Common myeloid progenitor, CD34-positive (primary cell): ENCODE results near the gene GNB2.

Source experiments
- CTCF ChIA-PET: fragments of 350-600 bp; sonication (Branson Sonifier 250); formaldehyde crosslinking; loops from one replicate; lab custom pipeline; 2021; ENCODE audit warnings: antibody characterized with exemption; lab: Charles Lee
- POLR2A ChIA-PET: fragments of 350-600 bp; sonication (Branson Sonifier 250); formaldehyde crosslinking; loops from one replicate; lab custom pipeline; 2021; ENCODE audit warnings: antibody characterized with exemption; lab: Charles Lee
- DNase-seq, 3 donors: peaks; one replicate each; pipeline versions ENCODE4 v3.0.0 to v3.0.0-alpha.2; 2013
- H3K27ac ChIP-seq, 2 experiments: 1 replicate in 1 of 2; 2 replicates in 1 of 2; pipeline ENCODE4 v1.7.0; 2013; ENCODE audit warnings: inconsistent platforms in 2 of 2, low read length in 2 of 2, mild to moderate bottlenecking in 2 of 2, low read depth in 1 of 2, moderate library complexity in 1 of 2; ENCODE audit not compliant: severe bottlenecking in 2 of 2, insufficient read depth in 1 of 2, poor library complexity in 1 of 2
- H3K27me3 ChIP-seq, 5 experiments: replicated peaks in 2 of 5; 1 replicate in 3 of 5; 2 replicates in 2 of 5; pipeline versions ENCODE4 v1.6.1 to v1.7.0; 2013; ENCODE audit warnings: low read length in 4 of 5, mild to moderate bottlenecking in 2 of 5, moderate library complexity in 2 of 5, inconsistent platforms in 1 of 5; ENCODE audit not compliant: insufficient read depth in 5 of 5, control insufficient read depth in 4 of 5
- H3K36me3 ChIP-seq, 4 experiments: 1 replicate in 2 of 4; 2 replicates in 2 of 4; pipeline versions ENCODE4 v1.6.1 to v1.7.0; 2013; ENCODE audit warnings: low read length in 3 of 4, control low read depth in 1 of 4, mild to moderate bottlenecking in 1 of 4; ENCODE audit not compliant: control insufficient read depth in 4 of 4, insufficient read depth in 4 of 4
- H3K4me1 ChIP-seq, 4 experiments: 1 replicate in 3 of 4; 2 replicates in 1 of 4; pipeline versions ENCODE4 v1.6.1 to v1.7.1; 2013; ENCODE audit warnings: low read length in 3 of 4, mild to moderate bottlenecking in 3 of 4, control low read depth in 1 of 4, inconsistent platforms in 1 of 4, moderate library complexity in 1 of 4; ENCODE audit not compliant: control insufficient read depth in 4 of 4, insufficient read depth in 4 of 4; ENCODE audit errors: control extremely low read depth in 1 of 4
- H3K4me3 ChIP-seq, 7 experiments: 1 replicate in 4 of 7; 2 replicates in 3 of 7; pipeline versions ENCODE4 v1.5.1 to v1.7.0; 2013; ENCODE audit warnings: mild to moderate bottlenecking in 7 of 7, low read length in 6 of 7, moderate library complexity in 6 of 7, inconsistent platforms in 2 of 7, low read depth in 2 of 7, control low read depth in 1 of 7; ENCODE audit not compliant: insufficient read depth in 4 of 7, control insufficient read depth in 1 of 7; ENCODE audit errors: extremely low read depth in 1 of 7
- H3K9me3 ChIP-seq, 5 experiments: 1 replicate in 4 of 5; 2 replicates in 1 of 5; pipeline versions ENCODE4 v1.6.1 to v1.7.1; 2013; ENCODE audit warnings: low read length in 4 of 5, mild to moderate bottlenecking in 2 of 5, inconsistent platforms in 1 of 5, low read depth in 1 of 5, moderate library complexity in 1 of 5; ENCODE audit not compliant: control insufficient read depth in 4 of 5, insufficient read depth in 2 of 5; ENCODE audit errors: control extremely low read depth in 1 of 5
- WGBS: methylation state at CpG from one replicate; pipeline ENCODE4 v1.1.5; 2013; ENCODE audit not compliant: insufficient coverage; 5-methylcytosine and 5-hydroxymethylcytosine counted together

Gene GNB2

DNA sequence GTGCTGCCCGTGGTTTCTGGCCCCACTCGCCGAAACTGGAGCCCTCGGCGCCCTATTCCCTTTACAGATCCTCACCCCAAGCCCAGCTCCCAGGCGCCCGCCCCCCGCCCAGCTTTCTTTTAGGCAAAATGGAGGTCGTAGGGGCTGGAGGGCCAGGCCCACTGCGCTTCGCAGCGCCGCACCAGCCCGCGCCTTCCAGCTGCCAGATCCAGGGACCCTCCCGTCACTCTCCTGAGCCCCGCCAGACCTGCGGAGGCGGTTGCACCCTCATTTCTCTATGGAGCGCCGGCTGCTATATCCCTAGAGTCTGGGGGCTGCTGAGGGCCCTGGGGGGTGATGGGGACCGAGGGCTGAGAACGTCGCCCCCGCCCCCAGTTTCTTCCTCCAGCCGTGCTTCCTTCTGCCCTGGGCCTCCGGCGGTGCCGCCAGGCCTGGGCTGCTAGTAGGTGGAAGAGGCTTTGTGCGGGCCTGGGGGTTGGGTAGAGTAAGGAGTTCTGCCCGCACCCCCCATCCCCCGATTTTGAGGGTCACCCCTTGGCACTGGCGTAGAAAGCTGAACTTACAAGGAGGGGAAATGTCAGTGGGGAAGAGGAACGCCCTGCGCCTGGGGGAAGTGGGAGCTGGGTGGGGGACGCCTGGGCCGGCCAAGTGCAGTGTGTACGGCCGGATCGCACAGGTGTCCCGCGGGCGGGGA lies 1.0 kb downstream of the GNB2 start:
- Histone ChIP-seq H3K4me3 (peak overlapping the region; percentile 65 to 96 (median 89)), H3K36me3 (peaks cover 0 to 33% (median 26%) of the 10 kb centered on the region in 4 experiments), H3K4me1 (peaks cover 0 to 19% (median 13%) of the 10 kb centered on the region in 4 experiments), H3K27ac (peak overlapping the region; percentile 15 to 95), H3K9me3 (no peaks in the 10 kb centered on the region), H3K27me3 (no peaks in the 10 kb centered on the region)
- WGBS = 0% methylated on average over 16 of the region's 43 CpGs
- CTCF ChIA-PET = interaction anchor here (0.6 to 7.6 kb wide), 4 partner anchors 15 to 204 kb away, joined by 3 to 80 read pairs (median 3); partner anchors contain the start of gene GIGYF1
- POLR2A ChIA-PET = interaction anchor here (0.9 to 1.0 kb wide), 2 partner anchors 9 to 245 kb away, joined by 3 read pairs; partner anchors contain the start of gene MEPCE
- peak in 1 of 3 donors; percentile 48 for DNase-seq

DNA sequence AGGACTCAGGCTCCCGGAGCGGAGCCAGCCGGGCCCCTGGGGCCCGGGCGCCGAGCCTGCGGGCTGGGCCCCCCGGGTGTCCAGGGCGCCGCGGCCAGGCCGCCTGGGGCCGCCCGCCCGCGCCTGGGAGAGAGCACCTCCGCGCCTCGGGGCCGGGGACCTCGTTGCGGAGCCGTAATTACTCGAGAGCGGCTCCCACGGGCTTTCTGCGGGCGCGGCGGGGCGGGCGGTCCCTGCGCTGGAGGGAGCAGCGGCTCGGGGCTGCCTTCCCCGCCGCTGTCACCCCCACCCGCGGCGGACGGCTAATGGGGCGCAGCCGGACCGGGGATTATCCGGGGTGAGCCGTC lies 1.5 kb downstream of the GNB2 start:
- Histone ChIP-seq H3K27ac (peak overlapping the region in 1 of 2 experiments; percentile 95), H3K4me3 (peak overlapping the region; percentile 65 to 96 (median 89)), H3K4me1 (peaks cover 0 to 19% (median 13%) of the 10 kb centered on the region in 4 experiments), H3K27me3 (no peaks in the 10 kb centered on the region), H3K9me3 (no peaks in the 10 kb centered on the region), H3K36me3 (peaks cover 0 to 38% (median 30%) of the 10 kb centered on the region in 4 experiments)
- 0% methylated on average over 41 of the region's 46 CpGs for WGBS
- ChIA-PET CTCF (interaction anchor here (1.1 to 7.6 kb wide), 2 partner anchors 15 to 205 kb away, joined by 3 to 80 read pairs; partner anchors contain the start of gene GIGYF1), POLR2A (interaction anchor here (1.0 to 1.5 kb wide), 2 partner anchors 8 to 63 kb away, joined by 3 to 4 read pairs; partner anchors contain the start of gene MOSPD3)
- DNase-seq = no peak

DNA sequence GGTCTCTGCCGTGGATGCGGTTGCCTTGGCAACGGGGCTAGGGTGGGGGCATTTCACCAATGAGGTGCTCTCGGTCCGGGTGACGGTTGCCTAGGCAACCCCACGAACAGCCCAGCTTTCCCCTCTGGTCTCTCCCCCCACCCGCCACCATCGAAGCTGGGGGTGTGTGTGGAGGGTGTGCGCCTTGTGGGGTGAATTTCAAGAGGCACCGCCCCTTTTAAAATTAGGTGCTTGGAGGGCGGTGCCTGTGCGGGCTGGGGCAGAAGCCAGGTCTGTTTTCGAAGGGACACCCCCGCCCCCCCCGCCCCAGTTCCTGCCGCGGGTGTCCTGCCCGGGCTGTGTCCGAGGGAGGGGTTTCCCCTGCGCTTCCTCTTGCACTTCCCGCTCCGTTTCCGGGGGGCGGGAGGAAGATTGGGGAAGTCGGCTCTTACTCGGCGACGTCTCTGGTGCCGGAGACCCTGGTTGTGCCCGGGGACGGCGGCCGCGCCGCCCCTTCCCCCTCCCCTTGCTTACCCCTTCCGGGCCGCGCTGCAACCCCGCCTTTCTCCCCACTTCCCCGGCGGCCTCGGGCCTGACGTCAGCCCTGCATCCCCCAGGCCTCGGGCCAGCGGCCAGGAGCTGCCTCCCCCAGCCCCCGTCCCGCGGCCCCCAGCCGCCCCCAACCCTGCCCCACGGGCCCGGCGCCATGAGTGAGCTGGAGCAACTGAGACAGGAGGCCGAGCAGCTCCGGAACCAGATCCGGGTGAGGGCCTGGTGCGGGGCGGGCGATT lies 2.2 kb downstream of the GNB2 start:
- peak overlapping the region; percentile 32 to 96 (median 89) for H3K4me3 ChIP-seq
- H3K4me1 ChIP-seq = peaks cover 0 to 19% (median 13%) of the 10 kb centered on the region in 4 experiments
- 0% methylated on average over 13 of the region's 59 CpGs for WGBS
- ChIA-PET CTCF (interaction anchor here (0.7 to 7.6 kb wide), 5 partner anchors 14 to 206 kb away, joined by 3 to 80 read pairs (median 3); partner anchors contain the start of genes FBXO24, GIGYF1, LRCH4 and MOSPD3), POLR2A (interaction anchor here (0.5 to 1.5 kb wide), 2 partner anchors 19 to 63 kb away, joined by 3 to 4 read pairs; partner anchors contain the start of gene MOSPD3)
- peak overlapping the region in 1 of 2 experiments; percentile 79 for H3K27ac ChIP-seq
- peak; percentile 76 to 85 (median 79) for DNase-seq
- H3K36me3 ChIP-seq = peaks cover 0 to 43% (median 35%) of the 10 kb centered on the region in 4 experiments
- no peaks in the 10 kb centered on the region for H3K27me3 ChIP-seq
- H3K9me3 ChIP-seq = no peaks in the 10 kb centered on the region

DNA sequence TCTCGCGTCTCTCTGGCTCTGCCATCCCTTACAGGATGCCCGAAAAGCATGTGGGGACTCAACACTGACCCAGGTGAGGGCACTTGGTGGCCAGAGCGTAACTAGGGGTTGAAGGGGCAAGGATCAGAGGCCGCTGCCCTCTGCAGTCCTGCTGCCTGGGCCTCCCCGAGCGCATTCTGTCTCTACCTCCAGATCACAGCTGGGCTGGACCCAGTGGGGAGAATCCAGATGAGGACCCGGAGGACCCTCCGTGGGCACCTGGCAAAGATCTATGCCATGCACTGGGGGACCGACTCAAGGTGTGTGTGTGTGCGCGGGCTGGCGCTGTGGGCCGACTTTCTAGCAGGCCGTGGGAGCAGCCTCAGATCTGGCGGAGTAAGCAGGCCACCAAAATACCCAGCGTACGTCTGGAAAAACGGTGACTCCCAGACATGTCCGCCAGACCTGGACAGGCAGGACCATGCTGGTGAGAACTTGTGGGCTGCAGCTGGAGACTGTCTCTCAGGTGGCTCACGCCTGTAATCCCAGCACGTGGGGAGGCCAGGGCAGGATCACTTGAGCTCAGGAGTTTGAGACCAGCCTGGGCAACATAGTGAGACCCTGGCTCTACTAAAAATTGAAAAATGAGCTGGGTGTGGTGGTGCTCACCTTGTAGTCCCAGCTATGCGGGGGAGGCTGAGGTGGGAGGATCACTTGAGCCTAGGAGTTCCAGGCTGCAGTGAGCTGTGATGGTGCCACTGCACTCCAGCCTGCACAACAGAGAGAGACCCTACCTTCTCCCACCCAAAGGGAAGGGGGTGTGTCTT lies 3.2 kb downstream of the GNB2 start:
- H3K27ac ChIP-seq = peak overlapping the region in 1 of 2 experiments; percentile 79

DNA sequence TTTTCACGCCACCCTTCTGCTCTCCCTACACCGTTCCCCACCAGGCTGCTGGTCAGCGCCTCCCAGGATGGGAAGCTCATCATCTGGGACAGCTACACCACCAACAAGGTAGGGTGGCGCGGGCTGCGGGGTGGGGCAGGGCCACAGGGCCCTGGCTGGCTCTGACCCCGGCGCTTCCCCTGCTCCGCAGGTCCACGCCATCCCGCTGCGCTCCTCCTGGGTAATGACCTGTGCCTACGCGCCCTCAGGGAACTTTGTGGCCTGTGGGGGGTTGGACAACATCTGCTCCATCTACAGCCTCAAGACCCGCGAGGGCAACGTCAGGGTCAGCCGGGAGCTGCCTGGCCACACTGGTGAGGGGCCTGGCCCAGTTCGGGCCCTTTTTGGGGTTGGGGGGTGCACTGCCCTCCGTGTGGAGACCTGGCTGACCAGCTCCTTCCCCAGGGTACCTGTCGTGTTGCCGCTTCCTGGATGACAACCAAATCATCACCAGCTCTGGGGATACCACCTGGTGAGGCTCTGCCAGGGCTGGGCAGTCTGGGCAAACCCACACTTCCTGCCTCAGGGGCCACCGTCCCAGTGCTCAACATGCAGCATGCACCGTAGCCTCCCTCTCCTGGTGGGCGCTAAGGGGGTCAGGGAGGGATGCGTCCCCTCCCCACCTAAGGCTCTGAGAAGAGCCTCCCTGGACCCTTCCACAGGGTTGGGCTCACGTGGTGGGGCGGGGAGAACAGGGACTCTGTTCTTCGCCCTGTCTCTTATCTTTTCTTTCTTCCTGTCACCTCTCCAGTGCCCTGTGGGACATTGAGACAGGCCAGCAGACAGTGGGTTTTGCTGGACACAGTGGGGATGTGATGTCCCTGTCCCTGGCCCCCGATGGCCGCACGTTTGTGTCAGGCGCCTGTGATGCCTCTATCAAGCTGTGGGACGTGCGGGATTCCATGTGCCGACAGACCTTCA lies 4.0 kb downstream of the GNB2 start:
- Histone ChIP-seq H3K4me1 (peaks cover 0 to 18% (median 13%) of the 10 kb centered on the region in 4 experiments), H3K36me3 (peaks cover 0 to 61% (median 47%) of the 10 kb centered on the region in 4 experiments), H3K4me3 (no peak overlapping the region), H3K27ac (peak overlapping the region in 1 of 2 experiments; percentile 5), H3K27me3 (no peaks in the 10 kb centered on the region), H3K9me3 (no peaks in the 10 kb centered on the region)
- 92% methylated on average over 30 of the region's 36 CpGs for WGBS
- CTCF ChIA-PET = interaction anchor here (0.9 to 7.6 kb wide), 9 partner anchors 12 to 113 kb away, joined by 3 to 80 read pairs (median 4); partner anchors contain the start of genes FBXO24, GIGYF1 and MOSPD3
- POLR2A ChIA-PET = interaction anchor here (0.6 kb wide), 1 partner anchor 187 kb away, joined by 4 read pairs; no protein-coding TSS in a partner anchor
- DNase-seq = no peak

More for the DNA sequence above, 3.2 kb downstream of the GNB2 start:
- peaks cover 0 to 19% (median 13%) of the 10 kb centered on the region in 4 experiments for H3K4me1 ChIP-seq
- CTCF ChIA-PET = interaction anchor here (0.9 to 7.6 kb wide), 7 partner anchors 13 to 90 kb away, joined by 3 to 80 read pairs (median 4); partner anchors contain the start of genes FBXO24, GIGYF1, LRCH4 and MOSPD3
- peak overlapping the region in 2 of 7 experiments; percentile 39 to 96 for H3K4me3 ChIP-seq
- no peak for DNase-seq
- WGBS = 94% methylated on average over 22 of the region's 23 CpGs
- POLR2A ChIA-PET = interaction anchor here (1.5 kb wide), 1 partner anchor 64 kb away, joined by 4 read pairs; the partner anchor contains the start of gene MOSPD3
- H3K9me3 ChIP-seq = no peaks in the 10 kb centered on the region
- no peaks in the 10 kb centered on the region for H3K27me3 ChIP-seq
- peaks cover 0 to 53% (median 39%) of the 10 kb centered on the region in 4 experiments for H3K36me3 ChIP-seq
